HepG2 (cell line): ENCODE results near the gene C1orf50. TPM values are rescaled to one million over a fixed set of nuclear protein-coding genes. Genes with fewer than 3 reads are reported as not detected.

Experiments used
- ATAC-seq: fragments of 200-7000 bp; cut with Tn5 transposase; 3 replicates; pipeline ENCODE4 v1.9.1; 2020; ENCODE audit warnings: mild to moderate bottlenecking, moderate library complexity
- BruUV-seq: library from RNA; stranded (reverse); fragments of 400-500 nt; replicated peaks from 2 replicates; lab custom pipeline; 2021; lab: Mats Ljungman, UMichigan
- CTCF ChIA-PET: fragments of 300-600 bp; formaldehyde crosslinking; extraction: SDS; loops from one replicate; lab custom pipeline; 2021; ENCODE audit warnings: low total read pairs, inconsistent platforms, low intra/inter-chr PET ratio; lab: Yijun Ruan, JAX
- POLR2A ChIA-PET: fragments of 350-600 bp; sonication (Branson Sonifier 250); formaldehyde crosslinking; loops from one replicate; lab custom pipeline; 2020; ENCODE audit warnings: antibody characterized with exemption, inconsistent platforms; lab: Yijun Ruan, JAX
- DNase-seq: peaks from one replicate; pipeline ENCODE4 v3.0.0-alpha.2; 2015; ENCODE audit warnings: low spot score
- FAIRE-seq: peaks from 3 replicates; lab custom pipeline; 2011; peaks lifted over from hg19 to GRCh38; lab: Jason Lieb, UNC
- H2AFZ ChIP-seq: one replicate; pipeline ENCODE4 v1.6.1; 2011; ENCODE audit warnings: low read length, inconsistent platforms
- H3K27ac ChIP-seq: fragments of 300-600 bp; 3 replicates; pipeline ENCODE4 v1.8.0; 2011; ENCODE audit warnings: mixed run types, mild to moderate bottlenecking, mixed read lengths, low read length, inconsistent platforms; ENCODE audit not compliant: insufficient read depth; ENCODE audit errors: extremely low read length
- H3K27me3 ChIP-seq, 2 experiments: fragments of 200-600 bp in 1 of 2; 2 replicates in 1 of 2; 3 replicates in 1 of 2; pipeline versions ENCODE4 v1.6.0 to v1.8.0; 2011; ENCODE audit warnings: low read length in 2 of 2, mild to moderate bottlenecking in 2 of 2, moderate library complexity in 2 of 2, inconsistent platforms in 1 of 2; ENCODE audit not compliant: insufficient read depth in 2 of 2, control insufficient read depth in 1 of 2
- H3K36me3 ChIP-seq, 2 experiments: fragments of 200-600 bp in 1 of 2; replicated peaks in 1 of 2; 2 replicates in 1 of 2; 3 replicates in 1 of 2; pipeline versions ENCODE4 v1.5.1 to v1.8.0; 2011; ENCODE audit warnings: low read length in 2 of 2, inconsistent platforms in 1 of 2; ENCODE audit not compliant: insufficient read depth in 2 of 2, control insufficient read depth in 1 of 2
- H3K4me1 ChIP-seq: 2 replicates; pipeline ENCODE4 v1.5.1; 2012; ENCODE audit warnings: low read length, inconsistent platforms; ENCODE audit not compliant: insufficient read depth
- H3K4me2 ChIP-seq: 2 replicates; pipeline ENCODE4 v1.6.0; 2011; ENCODE audit warnings: low read depth, low read length, inconsistent platforms
- H3K4me3 ChIP-seq, 3 experiments: fragments of 200-600 bp in 1 of 3; sonication (generic), shearing (Covaris generic) in 1 of 3; replicated peaks in 1 of 3; 2 replicates each; pipeline ENCODE4 v1.5.1; 2011 to 2016; ENCODE audit warnings: low read length in 3 of 3, inconsistent platforms in 2 of 3, low read depth in 2 of 3, mild to moderate bottlenecking in 2 of 3, control low read depth in 1 of 3, mixed read lengths in 1 of 3; ENCODE audit not compliant: insufficient read depth in 1 of 3
- H3K79me2 ChIP-seq: one replicate; pipeline ENCODE4 v1.6.1; 2011; ENCODE audit warnings: low read length, inconsistent platforms; ENCODE audit not compliant: insufficient read depth
- H3K9ac ChIP-seq: 2 replicates; pipeline ENCODE4 v1.6.0; 2011; ENCODE audit warnings: mild to moderate bottlenecking, low read depth, low read length, inconsistent platforms; ENCODE audit not compliant: insufficient read depth
- H3K9me3 ChIP-seq: 2 replicates; pipeline ENCODE4 v1.5.1; 2012; ENCODE audit warnings: mild to moderate bottlenecking, low read length
- H4K20me1 ChIP-seq: 2 replicates; pipeline ENCODE4 v1.6.0; 2011; ENCODE audit warnings: inconsistent platforms, mild to moderate bottlenecking, low read length, moderate library complexity; ENCODE audit not compliant: insufficient read depth
- ELF4 ChIP-seq: sonication (generic); formaldehyde crosslinking; IDR thresholded peaks from 2 replicates; pipeline ENCODE4 v1.5.0; 2020; ENCODE audit warnings: missing genetic modification reagents, mild to moderate bottlenecking, moderate library complexity, borderline replicate concordance
- GLMP ChIP-seq: sonication (generic); formaldehyde crosslinking; IDR thresholded peaks from 2 replicates; pipeline ENCODE4 v1.9.0; 2021; ENCODE audit warnings: missing genetic modification reagents, mild to moderate bottlenecking, borderline replicate concordance
- KDM5B ChIP-seq: sonication (generic); formaldehyde crosslinking; IDR thresholded peaks from 2 replicates; pipeline ENCODE4 v1.4.0; 2020; ENCODE audit warnings: missing genetic modification reagents, mild to moderate bottlenecking, borderline replicate concordance
- SSRP1 ChIP-seq: IDR thresholded peaks from 2 replicates; pipeline ENCODE4 v1.6.1; 2016; ENCODE audit warnings: control low read depth
- ZKSCAN5 ChIP-seq: sonication (generic); formaldehyde crosslinking; IDR thresholded peaks from 2 replicates; pipeline ENCODE4 v1.5.1; 2020; ENCODE audit warnings: mild to moderate bottlenecking, missing genetic modification reagents
- ZNF563 ChIP-seq: sonication (generic); formaldehyde crosslinking; IDR thresholded peaks from 2 replicates; pipeline ENCODE4 v1.8.0; 2022; ENCODE audit warnings: mild to moderate bottlenecking, moderate library complexity, missing genetic modification reagents
- ZNF75D ChIP-seq: sonication (generic); formaldehyde crosslinking; IDR thresholded peaks from 2 replicates; pipeline ENCODE4 v1.8.1; 2023; ENCODE audit warnings: missing genetic modification reagents, mild to moderate bottlenecking, borderline replicate concordance
- WGBS: methylation state at CpG from one replicate; pipeline ENCODE4 v1.1.6; 2017; ENCODE audit warnings: low lambda C conversion rate; 5-methylcytosine and 5-hydroxymethylcytosine counted together
- in situ Hi-C: cut with HindIII; loops from 2 replicates; pipeline ENCODE4 v1.10.0; 2017; ENCODE audit warnings: low pct_unique_long_range_greater_than_20kb; ENCODE audit not compliant: extremely low pct_ligation_motif_present
- intact Hi-C: fragments of 100-400 bp; cut with micrococcal nuclease; formaldehyde crosslinking; loops from one replicate; pipeline ENCODE4 v1.10.0; 2022; ENCODE audit not compliant: unreplicated experiment
- polyA plus RNA-seq, 8 experiments: library from polyadenylated mRNA; depleted of rRNA in 3 of 8; stranded (reverse) in 7 of 8; unstranded in 1 of 8; fragments of >200 nt; fragmentation: Illumina TruSeq in 4 of 8; extraction: Trizol in 4 of 8; gene quantifications; 2 replicates each; pipeline versions ENCODE4 v1.2.1 to v1.2.3, GENCODE V29; 2011 to 2016; ENCODE audit warnings: low read depth in 4 of 8, missing spikeins in 1 of 8, mixed read lengths in 1 of 8; ENCODE audit not compliant: insufficient read depth in 1 of 8
- total RNA-seq, 5 experiments: library from RNA; depleted of rRNA; stranded (reverse); fragments of >200 nt; fragmentation: Illumina TruSeq; extraction: Trizol; gene quantifications; 2 replicates each; pipeline ENCODE4 v1.2.3, GENCODE V29; 2016; ENCODE audit warnings: low read depth in 1 of 5
- TF ChIP-seq, protein P1 (sequence below): IDR thresholded peaks from 2 replicates; pipeline ENCODE4 v1.6.1; 2016; ENCODE audit warnings: low read depth, missing genetic modification reagents, missing compliant biosample characterization

The C1orf50 gene
- total and polyA plus RNA-seq, 2 of the 13 experiments (the other 11 are each of a cell fraction or from before 2014, with no cell fraction given) = 4.3 to 4.8 TPM

GRCh38 chr1:42741706-42742105 lies 25.3 kb upstream of the C1orf50 start:
- 79% methylated on average over 3 of the region's 4 CpGs for WGBS
- H3K36me3 ChIP-seq = peaks cover 3 to 9% of the 10 kb centered on the region in 2 experiments; a peak in 3 of 5 replicates
- ATAC-seq (no peak), DNase-seq (no peak), FAIRE-seq (no peak)
- H3K4me2 ChIP-seq = peak overlapping the region; percentile 49
- intact Hi-C loops (loop anchor here (5.0 to 10.0 kb wide), 2 partner anchors 164 to 407 kb away; partner anchors contain the start of gene FOXJ3), in situ Hi-C loops (loop anchor here (10.0 to 25.0 kb wide), 2 partner anchors 404 to 597 kb away; partner anchors contain the start of gene FOXJ3)
- no peak overlapping the region for H3K27ac ChIP-seq
- ChIA-PET POLR2A (interaction anchor here (3.6 kb wide), 1 partner anchor 25 kb away, joined by 28 read pairs; the partner anchor contains the start of genes C1orf50 and P3H1), CTCF (no interaction called here)
- peak overlapping the region in 1 of 3 experiments; percentile 47; a peak in 1 of 6 replicates for H3K4me3 ChIP-seq
- no TSS peak for BruUV-seq
- TF ChIP-seq ELF4 (CRISPR knock-in tag) (no peak), ZNF563 (0 out of 2 replicates have a peak, but pooled peaks have one; percentile 42), ZKSCAN5 (CRISPR knock-in tag) (0 out of 2 replicates have a peak, but pooled peaks have one; percentile 42), KDM5B (CRISPR knock-in tag) (0 out of 2 replicates have a peak, but pooled peaks have one; percentile 34)
- H2AFZ ChIP-seq = no peak overlapping the region
- no peaks in the 10 kb centered on the region for H3K9me3 ChIP-seq
- peaks cover 56% of the 10 kb centered on the region for H3K4me1 ChIP-seq
- no peaks in the 10 kb centered on the region for H3K79me2 ChIP-seq
- H3K27me3 ChIP-seq = no peaks in the 10 kb centered on the region
- H4K20me1 ChIP-seq = no peaks in the 10 kb centered on the region
- H3K9ac ChIP-seq = peak overlapping the region; percentile 22; the same call in 1 of the 2 replicates

DNA sequence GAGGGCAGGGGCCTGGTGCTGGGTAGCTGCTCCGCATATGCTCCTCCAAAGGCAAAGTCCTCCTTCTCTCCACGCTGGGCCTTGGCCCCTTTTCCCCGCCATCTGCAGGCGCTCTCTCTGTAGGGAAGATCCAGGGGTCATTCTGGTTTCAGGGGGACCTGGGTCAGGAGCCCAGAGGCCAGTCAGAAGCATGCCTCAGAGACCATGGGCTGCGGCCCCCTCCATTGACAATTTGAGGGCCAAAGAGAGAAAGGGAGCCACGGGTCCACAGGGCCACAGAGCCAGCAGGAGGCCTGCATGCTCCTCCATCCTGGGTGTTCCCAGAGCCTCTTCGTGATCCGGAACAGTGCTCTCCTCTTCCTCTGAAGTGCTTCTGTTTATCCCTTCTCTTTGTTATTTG lies 24.9 kb upstream of the C1orf50 start:
- peaks cover 56% of the 10 kb centered on the region for H3K4me1 ChIP-seq
- 26% methylated on average over 4 of the region's 8 CpGs for WGBS
- no peaks in the 10 kb centered on the region for H3K27me3 ChIP-seq
- H4K20me1 ChIP-seq = no peaks in the 10 kb centered on the region
- ChIA-PET POLR2A (interaction anchor here (0.9 to 3.6 kb wide), 2 partner anchors 25 kb away, joined by 3 to 28 read pairs; partner anchors contain the start of genes C1orf50 and P3H1), CTCF (no interaction called here)
- H3K36me3 ChIP-seq = peaks cover 5 to 12% of the 10 kb centered on the region in 2 experiments; a peak in 3 of 5 replicates
- no peaks in the 10 kb centered on the region for H3K9me3 ChIP-seq
- no TSS peak for BruUV-seq
- H3K27ac ChIP-seq = no peak overlapping the region
- no peak overlapping the region for H2AFZ ChIP-seq
- intact Hi-C loops = loop anchor here (5.0 to 10.0 kb wide), 2 partner anchors 165 to 407 kb away; partner anchors contain the start of gene FOXJ3
- peak overlapping the region; percentile 49; the same call in 1 of the 2 replicates for H3K4me2 ChIP-seq
- no peaks in the 10 kb centered on the region for H3K79me2 ChIP-seq
- no peak overlapping the region for H3K9ac ChIP-seq
- peak overlapping the region in 1 of 3 experiments; percentile 23; a peak in 1 of 6 replicates for H3K4me3 ChIP-seq
- FAIRE-seq = no peak
- no peak for ATAC-seq
- in situ Hi-C loops = loop anchor here (10.0 to 25.0 kb wide), 2 partner anchors 405 to 597 kb away; partner anchors contain the start of gene FOXJ3
- no peak for DNase-seq
- no peak for TF ChIP-seq ZNF75D (CRISPR knock-in tag)
- TF ChIP-seq SSRP1 (CRISPR knock-in tag) = no peak
- no peak for TF ChIP-seq GLMP (CRISPR knock-in tag)
- TF ChIP-seq, protein P1, sequence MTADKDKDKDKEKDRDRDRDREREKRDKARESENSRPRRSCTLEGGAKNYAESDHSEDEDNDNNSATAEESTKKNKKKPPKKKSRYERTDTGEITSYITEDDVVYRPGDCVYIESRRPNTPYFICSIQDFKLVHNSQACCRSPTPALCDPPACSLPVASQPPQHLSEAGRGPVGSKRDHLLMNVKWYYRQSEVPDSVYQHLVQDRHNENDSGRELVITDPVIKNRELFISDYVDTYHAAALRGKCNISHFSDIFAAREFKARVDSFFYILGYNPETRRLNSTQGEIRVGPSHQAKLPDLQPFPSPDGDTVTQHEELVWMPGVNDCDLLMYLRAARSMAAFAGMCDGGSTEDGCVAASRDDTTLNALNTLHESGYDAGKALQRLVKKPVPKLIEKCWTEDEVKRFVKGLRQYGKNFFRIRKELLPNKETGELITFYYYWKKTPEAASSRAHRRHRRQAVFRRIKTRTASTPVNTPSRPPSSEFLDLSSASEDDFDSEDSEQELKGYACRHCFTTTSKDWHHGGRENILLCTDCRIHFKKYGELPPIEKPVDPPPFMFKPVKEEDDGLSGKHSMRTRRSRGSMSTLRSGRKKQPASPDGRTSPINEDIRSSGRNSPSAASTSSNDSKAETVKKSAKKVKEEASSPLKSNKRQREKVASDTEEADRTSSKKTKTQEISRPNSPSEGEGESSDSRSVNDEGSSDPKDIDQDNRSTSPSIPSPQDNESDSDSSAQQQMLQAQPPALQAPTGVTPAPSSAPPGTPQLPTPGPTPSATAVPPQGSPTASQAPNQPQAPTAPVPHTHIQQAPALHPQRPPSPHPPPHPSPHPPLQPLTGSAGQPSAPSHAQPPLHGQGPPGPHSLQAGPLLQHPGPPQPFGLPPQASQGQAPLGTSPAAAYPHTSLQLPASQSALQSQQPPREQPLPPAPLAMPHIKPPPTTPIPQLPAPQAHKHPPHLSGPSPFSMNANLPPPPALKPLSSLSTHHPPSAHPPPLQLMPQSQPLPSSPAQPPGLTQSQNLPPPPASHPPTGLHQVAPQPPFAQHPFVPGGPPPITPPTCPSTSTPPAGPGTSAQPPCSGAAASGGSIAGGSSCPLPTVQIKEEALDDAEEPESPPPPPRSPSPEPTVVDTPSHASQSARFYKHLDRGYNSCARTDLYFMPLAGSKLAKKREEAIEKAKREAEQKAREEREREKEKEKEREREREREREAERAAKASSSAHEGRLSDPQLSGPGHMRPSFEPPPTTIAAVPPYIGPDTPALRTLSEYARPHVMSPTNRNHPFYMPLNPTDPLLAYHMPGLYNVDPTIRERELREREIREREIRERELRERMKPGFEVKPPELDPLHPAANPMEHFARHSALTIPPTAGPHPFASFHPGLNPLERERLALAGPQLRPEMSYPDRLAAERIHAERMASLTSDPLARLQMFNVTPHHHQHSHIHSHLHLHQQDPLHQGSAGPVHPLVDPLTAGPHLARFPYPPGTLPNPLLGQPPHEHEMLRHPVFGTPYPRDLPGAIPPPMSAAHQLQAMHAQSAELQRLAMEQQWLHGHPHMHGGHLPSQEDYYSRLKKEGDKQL (CRISPR knock-in tag) = no peak
